Stimulated activated CD8-positive, alpha-beta memory T cell treated with anti-CD3 and anti-CD28 coated beads, Interleukin-2, amount 100 ng/mL, for 48 hours (primary cell): ENCODE results near the gene LHX1.

Experiments used
- DNase-seq, 2 donors: peaks; one replicate each; pipeline ENCODE4 v3.0.0-alpha.2; 2020; ENCODE audit warnings: low read depth in 2 of 2

Gene LHX1

DNA sequence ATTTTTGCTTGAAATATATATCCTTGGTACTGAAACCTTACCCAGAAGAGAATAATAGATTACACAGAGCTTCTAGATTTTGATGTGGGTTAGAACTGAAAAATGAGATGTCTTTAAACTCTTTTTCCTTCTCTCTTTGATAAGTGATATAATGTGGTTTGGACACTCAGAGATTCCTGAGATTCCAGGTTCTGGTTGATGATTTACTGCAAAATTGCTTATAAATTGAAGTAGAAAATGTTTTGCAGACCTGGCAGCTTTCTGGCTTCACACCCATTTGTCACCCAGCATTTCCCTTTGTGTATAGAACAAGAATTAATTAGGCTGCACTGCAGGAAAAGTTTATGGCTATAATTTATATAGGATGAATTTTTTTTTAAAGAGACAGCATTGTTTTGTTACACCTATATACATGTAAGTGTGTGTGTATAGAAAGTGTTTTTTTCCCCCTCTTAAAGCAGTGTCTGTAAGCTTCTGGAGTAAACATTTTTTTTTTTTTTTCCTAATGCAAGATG, 35.0 kb downstream of the LHX1 start:
- DNase-seq, result no peak

DNA sequence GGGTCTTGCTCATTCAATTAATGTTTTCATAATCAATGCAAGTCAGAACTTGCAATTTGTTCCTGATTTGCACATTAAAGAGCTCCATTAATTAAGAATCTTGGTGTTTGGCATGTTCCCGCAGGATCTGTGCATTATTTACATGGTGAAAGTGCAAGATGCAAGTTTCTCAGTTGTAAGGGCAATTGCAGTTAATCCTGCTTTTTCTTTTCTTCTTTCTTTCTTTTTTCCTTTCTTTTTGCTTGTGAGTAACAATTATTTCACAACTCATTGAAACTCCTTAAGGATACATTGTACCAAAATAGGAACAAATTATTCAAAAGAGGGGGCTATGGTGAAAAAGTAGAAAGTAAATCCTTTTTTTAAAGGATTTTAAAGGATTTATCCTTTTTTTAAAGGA, 35.6 kb downstream of the LHX1 start:
- DNase-seq, result no peak

DNA sequence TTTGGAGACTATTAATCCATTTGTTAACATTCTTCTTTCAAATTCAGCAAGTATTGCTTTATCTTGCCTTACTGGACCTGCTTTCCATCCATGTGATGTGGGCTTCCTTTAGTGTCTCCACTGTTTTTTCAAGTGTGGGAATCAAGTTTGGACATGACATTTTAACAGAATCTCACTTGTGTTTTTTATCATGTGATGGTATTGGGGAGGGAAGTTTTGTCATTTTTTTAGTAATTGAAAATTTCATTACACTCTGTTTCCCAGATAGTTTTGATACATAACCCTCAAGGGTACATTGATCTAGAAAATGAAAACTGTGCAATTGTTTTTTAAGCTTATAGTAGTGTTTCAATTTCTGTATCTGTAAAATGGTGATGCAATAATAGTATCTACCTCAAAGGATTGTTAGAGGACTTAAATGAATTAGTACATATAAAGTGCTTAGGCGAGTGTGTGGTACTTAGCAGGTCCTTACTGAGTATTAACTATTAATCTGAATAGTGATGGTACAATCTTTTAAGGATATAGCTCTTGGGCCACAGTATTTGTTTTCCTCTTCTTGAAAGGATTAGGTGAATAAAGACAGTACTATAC, 38.7 kb downstream of the LHX1 start:
- no peak for DNase-seq

DNA sequence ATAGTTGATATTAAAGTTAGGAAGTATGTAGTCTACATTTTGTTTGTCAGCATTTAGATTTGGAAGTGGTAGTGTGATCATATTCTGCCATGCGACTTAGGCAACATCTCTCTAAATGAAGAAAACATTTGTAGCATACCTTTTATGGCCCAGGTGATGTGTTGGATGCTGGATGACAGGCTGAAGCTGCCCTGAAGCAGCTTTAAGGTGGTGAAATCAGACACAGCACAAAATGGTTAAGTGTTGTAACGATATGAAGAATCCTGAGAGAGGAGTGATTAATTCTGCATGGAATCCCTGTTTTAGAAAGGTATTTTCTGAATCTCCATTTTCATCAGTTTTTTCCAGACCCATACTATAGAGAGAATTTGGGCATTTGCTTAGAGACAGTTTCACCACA, 39.8 kb downstream of the LHX1 start:
- no peak for DNase-seq

DNA sequence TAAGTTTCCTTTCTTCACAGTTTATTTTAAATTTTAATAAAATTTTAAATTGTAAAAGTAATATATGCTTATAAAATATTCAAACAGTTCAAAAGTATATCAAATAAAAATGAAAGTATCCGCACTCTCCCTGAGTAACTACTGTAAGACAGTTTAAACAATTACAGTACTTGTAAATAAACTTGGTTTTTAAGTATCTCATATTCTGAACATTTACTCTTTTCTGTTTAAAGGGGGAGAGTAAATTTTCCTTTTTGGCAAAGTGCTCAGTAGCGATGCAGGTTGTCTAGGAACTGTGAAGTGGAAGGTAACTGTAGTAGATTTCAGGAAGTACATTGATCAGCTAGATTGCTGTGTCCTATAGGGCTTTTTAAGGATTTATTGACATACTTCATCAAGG, 40.3 kb downstream of the LHX1 start:
- no peak for DNase-seq

DNA sequence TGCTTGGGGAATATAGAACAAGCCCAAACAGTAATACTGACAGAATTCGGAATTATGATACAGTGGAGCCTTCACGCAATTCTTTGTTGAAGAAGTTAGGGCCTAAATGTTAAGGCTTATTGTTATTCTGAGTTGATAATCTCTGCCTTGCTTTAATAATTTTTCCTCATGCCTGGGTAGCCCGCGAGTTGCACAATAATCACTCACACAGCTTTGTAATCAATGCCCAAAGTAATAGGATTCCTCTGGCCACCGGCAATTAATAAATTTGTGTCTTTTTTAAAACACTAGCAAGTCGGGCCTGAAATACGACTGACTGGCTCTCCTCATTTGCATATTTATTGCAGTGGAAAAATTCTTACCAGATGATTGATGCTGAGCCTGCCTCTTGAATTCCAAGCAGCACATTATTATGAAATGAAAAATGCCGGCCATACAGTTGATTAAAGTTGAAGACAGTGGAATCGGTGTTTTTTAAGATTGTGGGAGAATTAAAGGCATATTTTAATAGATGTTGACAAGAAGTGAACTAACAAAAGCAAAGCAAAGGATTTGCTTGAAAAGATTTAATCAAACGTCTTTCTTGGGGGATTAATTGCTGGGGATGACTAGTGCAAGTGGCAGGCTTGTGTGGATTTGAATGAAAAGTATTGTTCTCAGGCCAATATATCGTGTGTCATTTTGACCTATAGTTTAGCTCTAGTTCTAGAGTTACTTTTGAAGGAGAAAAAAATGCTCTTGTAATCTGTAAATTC, 41.7 kb downstream of the LHX1 start:
- DNase-seq, result no peak

DNA sequence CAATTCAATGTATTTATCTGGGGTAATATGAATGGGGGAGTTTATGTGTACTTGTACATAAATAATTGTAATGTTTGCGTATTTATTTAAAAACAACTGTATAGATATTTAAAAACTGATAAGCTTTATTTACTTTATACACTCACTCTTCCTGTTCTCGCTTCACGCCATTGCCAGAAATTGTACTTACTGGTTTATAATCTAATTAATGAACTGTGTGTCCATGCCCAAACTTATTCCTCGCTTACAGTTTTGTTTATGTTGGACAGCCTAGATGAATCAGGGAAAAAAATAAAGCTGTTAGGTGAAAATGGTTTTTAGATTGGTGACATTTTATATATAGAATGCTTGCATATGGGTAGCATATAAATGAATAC, 42.3 kb downstream of the LHX1 start:
- no peak for DNase-seq

DNA sequence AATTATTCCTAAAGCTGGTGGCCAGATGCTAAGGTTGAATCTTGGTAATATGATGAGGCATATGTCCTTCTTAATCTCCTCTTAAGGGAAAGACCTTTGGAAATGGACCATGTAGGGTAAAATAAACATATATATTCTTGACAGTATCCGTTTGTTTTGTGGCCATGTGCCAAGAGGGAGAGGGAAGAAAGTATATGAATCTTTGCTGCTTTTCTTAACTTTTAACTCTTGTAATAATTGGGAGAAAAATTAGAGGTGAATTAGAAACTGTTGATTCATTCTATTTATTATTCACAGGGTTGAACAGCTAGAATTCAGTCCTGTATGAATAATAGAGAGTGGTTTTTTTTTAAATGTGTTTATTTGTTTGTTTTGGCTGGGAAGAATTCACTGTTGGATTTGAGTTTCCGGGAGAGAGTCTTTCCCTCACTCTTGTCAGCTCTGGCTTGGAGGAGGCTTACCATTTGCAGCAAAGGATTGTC, 43.0 kb downstream of the LHX1 start:
- DNase-seq, result no peak

DNA sequence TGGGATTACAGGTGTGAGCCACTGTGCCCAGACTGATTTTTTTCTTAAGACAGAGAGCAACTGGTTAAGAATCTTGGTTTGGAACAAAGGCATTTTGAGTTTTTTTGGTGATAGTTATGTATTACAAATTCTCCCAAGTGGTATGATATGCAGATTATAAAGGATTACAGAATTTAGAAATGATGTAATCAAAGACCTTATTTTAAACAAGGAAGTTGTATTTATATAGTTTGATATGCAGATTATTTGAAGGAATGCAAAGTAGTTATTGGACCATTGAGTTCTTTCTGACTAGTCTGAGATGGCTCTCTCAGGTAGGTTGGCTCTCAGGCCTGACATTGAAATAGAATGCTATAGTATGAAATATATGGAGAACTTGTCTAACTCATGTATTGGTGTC, 46.3 kb downstream of the LHX1 start:
- DNase-seq, result no peak

DNA sequence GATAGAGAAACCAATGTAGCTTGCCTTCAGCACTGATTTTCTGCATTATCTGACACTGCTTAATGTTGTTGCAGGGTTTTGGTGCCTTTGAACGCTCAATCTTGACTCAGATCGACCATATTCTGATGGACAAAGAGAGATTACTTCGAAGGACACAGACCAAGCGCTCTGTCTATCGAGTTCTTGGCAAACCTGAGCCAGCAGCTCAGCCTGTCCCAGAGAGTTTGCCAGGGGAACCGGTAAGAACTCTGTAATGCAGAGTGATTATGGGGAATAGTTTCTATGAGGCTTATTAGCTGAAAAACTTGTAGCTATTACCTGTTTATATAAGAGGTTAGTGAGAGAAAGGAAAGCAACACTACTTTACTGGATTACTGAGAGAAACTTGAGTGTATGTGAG, 51.9 kb downstream of the LHX1 start:
- no peak for DNase-seq

DNA sequence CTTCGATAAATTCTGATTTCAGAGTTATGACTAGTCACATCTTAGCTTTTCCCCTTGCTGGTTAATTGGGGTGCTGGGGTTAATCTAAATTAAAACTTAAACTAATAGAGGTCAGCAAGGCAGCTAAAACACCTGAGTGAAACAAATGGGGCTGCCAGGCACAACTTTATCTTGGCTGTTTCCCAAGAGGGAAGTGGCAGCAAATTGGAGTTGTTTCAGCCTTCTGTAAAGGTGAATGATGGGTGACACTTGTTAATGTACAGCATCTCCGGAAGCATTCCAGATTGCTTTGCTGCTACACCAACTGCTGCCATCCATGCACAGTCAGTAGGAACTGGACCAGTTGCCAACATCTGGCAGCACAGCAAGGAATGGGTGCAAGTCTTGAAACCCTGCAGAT, 55.4 kb downstream of the LHX1 start:
- no peak for DNase-seq

DNA sequence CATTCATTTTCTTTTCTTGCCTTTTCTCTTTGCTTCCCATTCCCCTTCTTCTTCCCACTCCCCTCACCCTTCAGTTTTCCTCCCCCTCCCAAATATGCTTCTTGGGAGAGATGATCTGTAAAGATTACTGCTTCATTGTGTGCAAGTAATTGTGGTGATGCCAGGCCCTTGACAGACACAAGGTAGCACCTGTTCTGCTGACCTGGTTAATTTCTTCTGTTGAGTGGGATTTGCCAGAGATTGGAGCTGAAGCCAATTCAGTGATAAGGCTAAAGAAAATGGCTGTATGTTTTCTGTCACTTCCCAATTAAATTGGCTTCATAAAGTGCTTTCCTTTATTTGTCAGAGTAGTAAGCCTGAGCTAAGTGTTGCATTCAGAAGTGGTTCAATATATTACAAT, 56.0 kb downstream of the LHX1 start:
- no peak for DNase-seq
